HG03097 (cell line): Measurements from ENCODE around the gene CRYZL1.
"Not testable (repeated sequence)": the region's sequence is repeated elsewhere in the genome, so short reads cannot be mapped to it uniquely, and the experiment has no call there.

Experiments
- ATAC-seq: cut with Tn5 transposase; IDR thresholded peaks from one replicate; pipeline ENCODE4 v1.9.1; 2021; ENCODE audit not compliant: unreplicated experiment, low FRiP score

CRYZL1 gene

DNA sequence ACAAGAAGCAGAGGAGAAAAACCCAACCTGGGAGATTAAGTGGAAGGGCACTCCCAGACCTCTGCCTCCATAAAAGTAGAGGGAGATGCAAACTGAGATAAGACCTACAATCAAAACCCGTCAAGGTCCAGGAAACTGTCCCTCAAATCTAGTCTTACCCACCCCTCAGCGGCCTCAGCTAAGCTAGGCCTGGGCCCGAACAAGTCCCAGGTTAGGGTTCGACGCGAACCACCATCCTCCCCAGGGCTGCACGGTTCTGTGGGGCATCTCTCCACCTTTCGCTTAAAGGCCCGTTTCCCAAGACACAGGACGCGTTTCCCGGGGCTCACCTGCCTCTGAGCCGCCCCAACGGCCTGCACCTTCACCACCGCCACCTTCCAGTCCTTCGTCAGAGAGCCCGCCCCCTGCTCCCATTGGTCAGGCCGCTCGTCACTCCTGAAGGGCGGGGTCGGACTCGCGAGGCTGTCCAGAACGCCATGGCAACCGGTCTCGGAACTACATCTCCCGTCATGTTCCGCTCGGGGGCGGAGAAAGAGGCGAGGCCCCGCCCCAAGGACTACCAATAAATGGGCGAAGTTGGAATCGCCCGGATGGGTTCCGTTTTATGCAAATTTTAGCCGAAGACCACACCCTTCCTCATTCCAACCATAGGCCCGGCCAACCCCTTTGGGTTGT, at the start of gene CRYZL1:
Gene CRYZL1, minus strand, starts transcription at position 390 of the 675 bp plus-strand sequence. CDS start 10,190 bp downstream, outside the sequence.
- peak; percentile 87 for ATAC-seq

DNA sequence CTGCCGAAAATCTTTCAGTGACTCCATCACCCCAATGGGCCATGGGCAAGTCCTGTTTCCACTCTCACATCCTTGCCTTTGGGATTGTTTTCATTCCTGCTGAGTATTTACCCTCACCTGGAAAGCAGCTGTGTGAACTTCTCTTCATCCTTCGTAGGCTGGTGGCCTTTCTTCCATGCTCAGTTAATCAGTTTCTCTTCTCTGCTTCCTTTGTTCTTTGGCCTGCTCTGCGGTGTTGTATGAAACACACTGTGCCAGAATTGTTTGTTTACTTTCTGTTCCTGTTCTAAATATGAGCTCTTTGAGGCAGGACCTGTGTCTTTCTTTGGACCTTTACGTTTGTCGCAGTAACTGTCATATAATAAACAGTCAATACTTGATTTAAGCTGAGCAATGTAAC, 49.3 kb upstream of the CRYZL1 start:
- ATAC-seq, result no peak

DNA sequence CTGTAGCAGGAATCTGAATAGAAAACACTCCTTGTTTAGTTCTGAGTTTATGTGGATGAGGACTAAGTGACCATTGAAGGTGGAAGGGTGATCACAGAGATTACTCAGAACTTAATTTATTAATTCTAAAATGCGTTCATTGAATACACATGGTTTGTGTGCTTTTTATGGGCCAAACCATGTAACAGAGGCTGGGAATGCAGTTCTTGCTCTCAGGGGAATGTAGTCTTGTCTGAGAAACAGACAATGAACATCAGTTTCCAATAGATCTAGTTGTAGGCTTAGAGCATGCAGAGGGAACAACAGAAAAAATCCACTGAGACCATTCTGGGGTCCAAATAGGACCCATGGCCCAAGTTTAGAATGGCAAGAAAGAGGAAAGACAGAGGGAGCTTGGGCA, 46.8 kb upstream of the CRYZL1 start:
- ATAC-seq, result no peak

DNA sequence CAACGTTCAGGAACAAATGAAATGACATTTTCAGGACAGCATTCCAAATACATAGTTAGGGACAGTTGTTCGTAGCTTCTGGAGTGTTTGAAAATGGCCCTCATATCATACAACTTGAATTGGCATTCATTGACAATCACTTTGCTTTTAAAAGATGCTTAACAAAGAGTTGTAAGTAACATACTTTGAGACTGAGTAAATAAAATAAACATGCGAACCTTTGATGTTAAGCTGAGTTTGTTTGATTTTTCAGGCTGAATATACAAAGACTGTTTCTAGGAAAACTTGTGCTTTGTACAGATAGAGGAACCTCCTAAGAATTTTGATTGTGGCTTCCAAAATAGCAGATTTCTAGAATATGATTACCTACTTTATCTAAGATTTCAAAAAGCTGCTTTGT, 46.1 kb upstream of the CRYZL1 start:
- ATAC-seq, result no peak

DNA sequence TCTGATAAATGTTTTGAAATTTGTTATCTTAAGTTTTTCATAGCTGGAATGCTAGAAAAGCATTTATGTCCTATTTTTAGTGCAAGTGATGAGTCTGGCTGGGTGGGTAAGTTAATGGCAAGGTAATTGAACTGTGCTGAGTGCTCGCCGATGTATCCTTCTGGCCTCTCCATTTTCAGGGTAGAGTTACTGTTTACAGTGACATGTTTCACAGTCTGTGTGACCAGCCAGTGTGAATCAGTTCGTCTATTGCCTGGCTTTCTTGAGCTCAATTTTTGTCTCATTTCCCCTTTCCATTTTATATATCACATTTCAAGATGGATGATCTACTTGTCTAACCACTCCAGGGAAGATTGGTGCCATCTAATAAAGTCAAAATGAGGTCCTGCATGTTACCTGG, 44.8 kb upstream of the CRYZL1 start:
- no peak for ATAC-seq

DNA sequence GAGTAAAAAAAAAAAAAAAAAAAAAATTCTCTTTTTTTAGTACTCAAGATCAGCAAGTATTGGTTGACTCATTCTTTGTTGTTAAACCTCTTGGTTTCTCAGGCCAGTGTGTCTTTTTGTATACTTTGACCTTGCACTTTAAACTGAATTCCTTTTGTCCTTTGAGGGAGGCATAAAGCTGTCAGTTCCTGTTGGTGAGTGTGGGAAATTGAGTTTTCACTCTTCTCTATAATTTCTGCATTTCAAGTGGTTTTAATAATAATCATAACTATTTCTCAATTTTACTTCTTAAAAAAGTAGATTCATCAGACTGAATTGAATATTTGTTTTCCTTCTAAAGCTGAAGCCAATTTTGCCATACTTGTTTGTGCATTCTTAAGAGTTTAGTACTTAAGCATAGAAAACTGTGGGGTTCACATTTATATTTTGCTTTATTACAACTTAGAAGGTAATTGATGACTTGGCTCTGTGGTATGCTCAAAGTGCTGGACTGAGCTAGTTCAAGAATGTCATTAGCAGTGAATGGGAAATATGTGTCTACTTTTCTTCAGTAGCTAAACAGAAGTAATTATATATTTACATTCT, 44.2 kb upstream of the CRYZL1 start:
- no peak for ATAC-seq

DNA sequence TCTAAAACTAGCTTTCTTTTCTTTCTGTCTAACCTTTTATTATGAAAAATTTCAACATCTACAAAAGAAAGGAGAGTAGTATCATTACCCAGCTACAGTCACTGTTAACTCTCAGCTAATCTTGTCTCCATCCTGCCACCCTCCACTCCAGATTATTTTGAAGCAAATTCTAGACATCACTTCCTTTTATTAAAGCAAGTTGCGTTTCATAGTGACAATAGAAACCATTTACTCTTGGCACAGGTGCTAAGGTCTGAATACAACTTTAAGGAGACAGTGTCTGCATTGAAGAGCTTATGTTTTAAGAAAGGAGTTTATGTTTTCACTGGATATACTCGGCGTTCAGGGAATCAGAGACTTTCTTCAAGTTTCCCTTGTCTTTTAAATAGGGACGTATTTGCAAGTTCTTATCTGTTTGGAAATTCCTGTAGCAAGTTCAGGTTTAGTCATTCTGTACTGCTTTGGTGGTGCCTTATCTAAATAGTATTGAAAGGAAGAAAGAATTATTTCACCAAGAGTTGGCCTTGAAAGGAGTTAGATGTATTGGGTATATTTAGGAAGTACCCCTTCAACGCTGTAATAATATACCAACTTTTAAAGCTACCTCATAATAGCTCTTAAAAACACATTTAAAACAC, 43.5 kb upstream of the CRYZL1 start:
- ATAC-seq, result no peak

DNA sequence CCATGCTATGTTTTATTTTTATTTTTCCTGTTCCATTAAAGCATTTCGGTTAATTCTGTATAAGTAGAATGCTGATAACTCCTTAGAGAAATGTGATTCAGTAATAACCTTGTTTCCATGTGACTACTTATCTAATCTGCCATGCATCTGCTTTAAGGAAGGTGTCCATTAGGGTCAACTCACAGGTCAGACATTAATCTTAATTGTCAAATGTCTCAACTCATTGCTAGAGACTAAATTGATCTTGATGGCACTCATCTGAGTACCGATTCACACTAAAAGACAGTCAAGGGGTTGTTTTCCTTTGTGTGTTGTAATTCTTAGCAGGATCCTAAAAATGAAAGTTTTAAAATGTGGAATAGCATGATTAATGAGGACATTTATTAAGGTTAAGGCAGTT, 42.5 kb upstream of the CRYZL1 start:
- ATAC-seq, result no peak

DNA sequence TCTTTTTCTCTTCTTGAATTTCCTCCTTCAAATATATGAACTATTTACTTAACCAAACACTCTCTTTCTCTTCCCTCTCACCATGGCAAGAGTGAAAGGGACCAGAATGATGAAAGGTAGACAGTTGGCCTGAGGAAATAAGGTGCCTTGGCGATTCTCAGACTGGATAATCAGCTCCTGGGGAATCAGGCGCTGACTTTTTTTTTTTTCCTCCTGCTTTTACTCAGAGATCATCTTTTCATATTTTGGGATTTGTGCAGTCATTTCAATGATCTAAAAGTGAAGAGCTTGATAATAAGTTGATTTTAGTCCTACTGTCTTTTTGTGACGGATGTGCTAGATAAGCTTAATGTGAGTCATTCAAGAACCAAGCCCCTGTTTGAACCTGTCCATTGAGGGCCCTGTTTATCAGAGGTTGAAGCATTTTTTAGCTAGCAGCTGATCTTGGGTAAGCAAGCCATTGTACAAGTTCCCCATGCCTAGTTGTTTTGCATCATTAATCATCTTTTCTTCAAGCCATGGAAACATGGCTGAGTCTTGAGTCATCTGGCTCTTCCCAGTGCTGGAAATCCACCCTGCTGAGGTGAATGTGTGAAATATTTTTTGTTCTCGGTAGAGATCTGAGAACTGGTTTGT, 41.6 kb upstream of the CRYZL1 start:
- no peak for ATAC-seq

DNA sequence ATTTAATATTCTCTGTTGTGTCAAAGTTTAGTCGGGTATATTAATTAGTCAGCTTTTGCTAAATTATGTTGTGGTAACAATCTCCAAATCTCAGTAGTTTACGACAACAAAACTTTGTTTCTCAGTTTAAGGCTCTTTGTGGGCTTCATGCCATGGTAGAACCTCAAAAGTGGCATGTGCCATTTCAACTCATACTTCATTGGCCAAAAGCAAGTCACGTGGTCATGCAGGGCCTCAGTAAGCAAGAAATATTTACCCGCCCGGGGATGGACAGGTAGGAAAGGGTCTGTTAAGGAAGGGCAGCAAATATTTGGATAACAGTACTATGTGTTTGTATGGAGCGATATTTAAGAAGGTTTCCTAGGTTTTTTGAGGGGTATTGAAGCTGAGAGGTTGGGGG, 39.3 kb upstream of the CRYZL1 start:
- no peak for ATAC-seq

DNA sequence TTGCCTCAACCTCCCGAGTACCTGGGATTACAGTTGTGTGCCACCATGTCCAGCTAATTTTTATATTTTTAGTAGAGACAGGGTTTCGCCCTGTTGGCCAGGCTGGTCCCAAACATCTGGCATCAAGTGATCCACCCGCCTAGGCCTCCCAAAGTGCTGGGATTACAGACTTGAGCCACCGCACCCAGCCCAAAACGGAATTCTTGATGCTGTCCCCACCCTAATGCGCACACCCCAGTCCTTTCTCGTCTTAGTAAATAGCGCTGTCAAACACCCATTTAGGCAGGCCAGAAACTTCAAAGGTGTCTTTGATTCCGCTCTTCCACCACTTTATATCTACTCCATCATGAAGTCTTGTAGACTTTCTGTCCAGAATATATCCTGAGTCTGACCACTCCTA, 35.9 kb upstream of the CRYZL1 start:
- ATAC-seq, result no peak

DNA sequence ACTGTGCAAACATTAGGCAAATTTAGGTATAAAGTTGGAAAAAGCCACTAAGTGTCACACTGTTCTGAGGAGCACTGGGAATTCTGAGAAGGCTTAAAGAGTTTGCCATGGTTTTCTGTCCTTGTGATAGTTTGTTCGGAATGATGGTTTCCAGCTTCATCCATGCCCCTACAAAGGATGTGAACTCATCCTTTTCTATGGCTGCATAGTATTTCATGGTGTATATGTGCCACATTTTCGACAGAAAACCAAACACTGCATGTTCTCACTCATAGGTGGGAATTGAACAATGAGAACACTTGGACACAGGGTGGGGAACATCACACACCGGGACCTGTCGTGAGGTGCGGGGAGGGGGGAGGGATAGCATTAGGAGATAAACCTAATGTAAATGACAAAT, 35.1 kb upstream of the CRYZL1 start:
- ATAC-seq, result not testable (repeated sequence)

DNA sequence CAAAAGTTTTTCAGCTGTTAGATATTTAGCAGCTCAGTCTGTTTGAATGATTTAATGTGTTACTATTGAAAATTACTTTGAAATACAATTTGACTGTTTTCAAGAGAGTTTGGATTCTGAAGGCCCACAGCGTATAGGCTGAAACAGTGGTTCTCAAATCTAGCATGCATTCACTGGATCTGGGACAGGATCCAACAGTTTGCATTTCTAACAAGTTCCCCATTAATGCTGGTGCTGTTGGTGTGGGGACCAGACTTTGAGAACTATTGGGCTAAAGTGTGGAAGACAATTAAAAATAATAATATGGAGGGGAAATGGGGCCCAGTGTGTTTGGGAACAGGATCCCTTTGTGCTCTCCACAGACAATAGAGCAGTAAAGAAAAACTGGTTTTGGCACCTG, 32.7 kb upstream of the CRYZL1 start:
- ATAC-seq, result no peak

DNA sequence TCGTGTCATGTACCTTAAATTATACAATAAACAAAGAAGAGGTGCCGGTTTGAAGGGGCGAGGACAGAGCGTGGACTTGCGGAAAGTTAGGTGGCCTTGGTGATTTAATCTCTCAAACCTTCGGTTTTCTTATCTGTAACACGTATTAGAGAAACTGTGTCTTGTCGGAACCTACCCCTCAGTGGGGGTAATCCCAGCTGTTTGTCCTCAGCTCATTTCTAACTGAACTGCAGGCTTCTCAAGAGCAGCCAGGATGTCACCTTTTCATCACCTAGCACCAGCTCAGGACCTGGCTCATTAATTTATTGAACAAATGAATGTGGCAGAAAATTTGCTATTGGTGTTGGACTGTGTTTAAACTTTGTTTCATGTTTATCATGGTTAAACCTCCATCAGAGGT, 31.9 kb upstream of the CRYZL1 start:
- ATAC-seq, result no peak

DNA sequence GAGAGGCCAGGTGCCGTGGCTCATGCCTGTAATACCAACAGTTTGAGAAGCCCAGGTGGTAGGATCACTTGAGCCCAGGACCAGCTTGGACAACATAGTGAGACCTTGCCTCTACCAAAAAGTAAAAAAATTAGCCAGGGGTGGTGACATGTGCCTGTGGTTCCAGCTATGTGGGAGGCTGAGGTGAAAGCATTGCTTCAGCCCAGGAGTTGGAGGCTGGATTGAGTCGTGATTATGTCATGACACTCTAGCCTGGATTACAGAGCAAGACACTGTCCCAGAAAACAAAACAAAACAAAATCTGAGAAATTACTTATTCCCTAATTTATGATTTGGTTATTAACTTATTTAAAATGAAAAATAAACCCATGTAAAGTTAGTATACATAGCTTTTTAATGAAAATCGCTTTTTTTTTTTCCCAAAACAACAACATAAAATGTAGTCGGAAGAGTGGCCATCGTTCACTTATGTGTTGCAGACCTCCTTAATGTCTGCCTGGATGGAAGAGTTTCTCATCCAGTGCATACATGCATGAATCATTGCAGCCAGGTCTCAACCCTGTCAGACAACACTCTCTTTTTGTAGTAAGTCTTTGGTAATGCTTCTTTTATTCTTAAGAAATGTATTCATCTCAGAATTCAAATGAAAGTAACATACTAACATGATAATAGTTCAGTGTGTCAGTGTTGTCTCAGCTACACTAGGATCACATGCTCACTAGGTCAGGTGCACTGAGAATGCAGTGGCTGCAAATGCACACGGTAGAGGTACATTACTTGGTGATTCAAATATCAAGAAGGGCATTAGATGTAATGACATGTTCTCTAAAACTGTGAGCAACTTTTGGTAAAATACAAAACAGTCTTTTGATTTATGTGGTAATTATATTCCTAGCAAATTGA, 28.8 kb upstream of the CRYZL1 start:
- no peak for ATAC-seq

DNA sequence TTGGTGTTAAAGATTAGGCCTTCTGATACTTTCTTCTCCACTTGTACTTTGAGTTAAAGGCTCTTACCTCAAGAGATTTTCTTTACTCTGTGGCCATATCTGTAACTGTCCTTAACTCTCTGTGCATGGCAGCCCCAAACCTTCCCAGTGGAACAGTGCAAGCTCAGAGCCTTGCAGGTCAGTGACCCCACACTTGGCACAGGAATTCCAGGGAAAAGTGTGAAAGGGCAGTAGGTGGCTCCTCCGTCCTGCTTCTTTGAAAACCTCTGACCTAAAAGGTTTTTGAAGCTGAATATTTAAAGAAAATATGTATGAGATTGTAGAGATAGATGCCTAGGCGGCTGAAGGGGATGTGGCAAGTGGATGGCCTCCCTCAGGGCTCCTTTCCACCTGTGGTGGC, 27.1 kb upstream of the CRYZL1 start:
- ATAC-seq, result no peak

DNA sequence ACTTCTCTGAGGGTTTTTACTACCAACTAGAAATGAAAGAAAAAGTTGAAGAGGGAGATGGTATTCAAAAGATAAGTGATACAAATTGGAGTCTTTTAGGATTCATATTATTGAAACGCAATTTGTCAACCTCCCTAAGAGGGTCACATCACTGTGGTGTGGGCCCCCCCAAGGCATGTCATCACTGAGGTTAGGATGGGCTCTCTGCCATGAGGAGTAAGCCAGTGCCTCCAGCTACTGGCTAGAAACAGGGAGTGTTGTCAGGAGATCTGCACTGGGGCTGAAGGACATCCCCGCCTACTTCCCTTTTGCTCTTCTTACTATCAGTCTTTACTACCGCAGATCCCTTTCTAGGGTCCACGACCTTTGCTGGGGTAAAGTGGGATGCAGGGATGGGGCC, 26.6 kb upstream of the CRYZL1 start:
- ATAC-seq, result no peak

DNA sequence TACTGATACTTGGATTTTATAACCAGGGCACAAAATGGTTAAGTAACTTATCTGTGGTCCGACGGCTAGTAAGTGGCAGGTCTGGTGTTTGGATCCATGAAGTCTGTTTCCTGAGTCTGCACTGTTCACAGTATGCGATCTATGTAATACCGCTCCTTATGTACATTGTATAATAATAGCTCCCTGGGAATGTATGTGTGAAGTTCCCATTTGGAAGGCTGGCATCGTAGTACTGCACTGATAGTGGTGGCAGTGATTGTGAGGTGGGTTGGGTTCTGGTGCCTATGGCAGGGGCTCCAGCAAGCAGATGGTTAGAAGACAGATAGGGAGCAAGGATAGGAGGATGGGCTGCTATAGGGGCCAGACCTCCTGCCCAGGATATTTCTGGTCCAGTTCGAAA, 26.1 kb upstream of the CRYZL1 start:
- ATAC-seq, result no peak

DNA sequence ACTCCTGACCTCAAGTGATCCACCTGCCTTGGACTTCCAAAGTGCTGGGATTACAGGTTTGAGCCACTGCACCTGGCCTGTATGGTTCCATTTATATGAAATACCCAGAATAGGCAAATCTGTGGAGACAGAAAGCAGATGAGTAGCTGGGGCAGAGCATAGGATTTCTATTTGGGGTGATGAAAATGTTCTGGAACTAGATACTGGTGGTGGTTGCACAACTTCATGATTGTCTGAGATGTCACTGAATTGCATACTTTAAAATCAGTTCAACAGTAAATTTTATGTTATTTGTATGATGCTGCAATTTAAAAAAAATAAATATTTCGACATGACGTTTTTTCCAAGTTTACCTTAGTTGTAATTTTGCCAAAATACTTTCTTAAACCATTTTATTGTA, 24.6 kb upstream of the CRYZL1 start:
- no peak for ATAC-seq

DNA sequence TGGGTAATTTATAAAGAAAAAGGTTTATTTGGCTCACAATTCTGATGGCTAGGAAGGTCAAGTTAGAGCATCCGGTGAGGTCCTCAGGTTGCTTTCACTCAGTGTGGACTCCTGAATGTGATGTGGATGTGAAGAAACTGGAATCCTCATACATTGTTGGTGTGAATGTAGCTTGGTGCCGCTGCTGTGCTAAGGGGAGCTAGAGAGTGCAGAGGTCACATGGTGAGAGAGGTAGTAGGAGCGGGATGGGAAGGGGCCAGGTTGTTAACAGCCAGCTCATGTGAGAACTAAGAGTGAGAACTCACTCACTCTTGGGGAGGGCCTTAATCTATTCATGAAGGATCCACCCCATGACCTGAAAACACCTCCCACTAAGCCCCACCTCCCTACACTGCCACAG, 22.6 kb upstream of the CRYZL1 start:
- ATAC-seq, result no peak

DNA sequence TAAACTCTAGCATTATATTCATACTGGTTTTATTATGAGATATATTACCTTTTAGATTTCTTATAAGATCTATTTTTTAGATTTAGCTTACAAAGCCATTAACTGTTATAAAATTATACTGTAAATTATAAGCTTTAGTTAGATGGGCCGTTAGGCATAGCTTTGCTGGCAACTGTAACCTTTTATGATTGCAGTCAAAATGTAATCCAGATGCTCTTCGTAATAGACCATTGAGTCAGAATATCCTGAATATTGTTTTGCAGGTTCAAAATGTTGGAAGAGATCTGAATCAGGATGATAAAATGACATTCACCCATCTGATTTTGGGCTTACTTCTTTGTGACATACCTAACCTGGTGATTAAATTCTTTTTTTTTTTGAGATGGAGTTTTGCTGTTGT, 21.7 kb upstream of the CRYZL1 start:
- ATAC-seq, result no peak
